Measurements from ENCODE around the gene MAGEA9.
"Not testable (repeated sequence)": the region's sequence is repeated elsewhere in the genome, so short reads cannot be mapped to it uniquely, and the experiment has no call there.

MAGEA9 gene
- 0 reads per million in 9 experiments for total RNA-seq

DNA sequence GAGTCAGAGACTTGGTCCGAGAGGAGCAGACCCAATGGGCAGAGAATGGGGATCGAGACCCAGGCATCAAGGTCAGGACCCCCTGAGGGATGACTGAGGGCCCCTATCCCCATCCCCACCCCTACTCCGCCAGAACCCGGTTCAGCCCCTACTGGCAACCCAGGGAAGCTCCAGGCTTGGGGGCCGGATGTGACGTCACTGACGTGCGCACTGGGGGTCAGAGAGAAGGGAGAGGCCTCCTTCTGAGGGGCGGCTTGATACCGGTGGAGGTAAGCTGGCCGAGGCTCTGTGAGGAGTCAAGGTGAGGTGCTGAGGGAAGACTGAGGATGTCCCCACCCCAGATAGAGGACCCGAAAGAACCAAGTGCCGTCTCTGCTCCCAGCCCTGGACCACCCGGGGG is at the start of gene MAGEA9:
Gene MAGEA9, plus strand, starts transcription at position 204 of the 400 bp plus-strand sequence. CDS start 4,281 bp downstream, outside the sequence.
- not testable (repeated sequence) for H3K4me3 Mint-ChIP-seq; H3K27me3 Mint-ChIP-seq; H3K4me1 Mint-ChIP-seq (ENCODE audit: low read depth in 2 of 2); H3K36me3 Mint-ChIP-seq (ENCODE audit: insufficient read depth); H3K27ac Mint-ChIP-seq; H3K9me3 Mint-ChIP-seq; ATAC-seq (replicated peaks); DNase-seq

- H3K4me1 Mint-ChIP-seq (ENCODE audit: low read depth in 2 of 2); H3K4me3 Mint-ChIP-seq; H3K27me3 Mint-ChIP-seq: not testable (repeated sequence)
Observed at GRCh38 chrX:149742269-149742668, 39.5 kb upstream of the MAGEA9 start.

DNA sequence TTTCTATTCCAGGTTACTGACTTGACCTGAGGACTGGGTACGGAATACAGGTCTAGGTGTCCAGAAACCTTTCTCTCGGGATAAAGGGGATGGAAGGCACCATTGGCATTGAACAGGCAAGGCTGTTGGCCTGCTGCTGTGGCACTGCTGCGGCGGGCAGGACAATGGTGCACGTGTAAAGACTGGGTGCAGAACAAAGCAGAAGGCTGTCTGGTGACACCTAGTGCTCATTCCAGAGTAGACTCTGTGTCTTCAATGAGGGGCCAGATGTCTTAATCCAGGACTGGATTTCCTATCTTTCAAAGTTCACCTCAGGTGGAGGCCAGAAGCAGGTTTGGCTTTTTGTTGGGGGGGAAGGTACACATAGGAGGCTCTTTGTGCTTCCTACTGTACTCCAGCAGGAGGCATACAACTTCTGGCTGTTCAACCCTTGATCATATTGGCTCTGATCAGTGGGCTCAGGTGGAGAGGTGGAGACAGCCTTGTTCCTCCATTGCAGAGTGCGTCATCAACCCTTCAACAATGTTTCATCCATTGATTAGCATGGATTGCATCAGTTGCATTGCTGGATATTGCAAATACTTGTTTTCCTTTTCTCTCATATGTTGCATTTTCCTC is 35.2 kb upstream of the MAGEA9 start:
- not testable (repeated sequence) for DNase-seq; H3K4me1 Mint-ChIP-seq (ENCODE audit: low read depth in 2 of 2); H3K4me3 Mint-ChIP-seq; H3K9me3 Mint-ChIP-seq; H3K27me3 Mint-ChIP-seq; ATAC-seq (replicated peaks); H3K27ac Mint-ChIP-seq; H3K36me3 Mint-ChIP-seq (ENCODE audit: insufficient read depth)

More at GRCh38 chrX:149742269-149742668, 39.5 kb upstream of the MAGEA9 start:
- not testable (repeated sequence) for ATAC-seq (replicated peaks); H3K27ac Mint-ChIP-seq; H3K36me3 Mint-ChIP-seq (ENCODE audit: insufficient read depth); DNase-seq; H3K9me3 Mint-ChIP-seq

DNA sequence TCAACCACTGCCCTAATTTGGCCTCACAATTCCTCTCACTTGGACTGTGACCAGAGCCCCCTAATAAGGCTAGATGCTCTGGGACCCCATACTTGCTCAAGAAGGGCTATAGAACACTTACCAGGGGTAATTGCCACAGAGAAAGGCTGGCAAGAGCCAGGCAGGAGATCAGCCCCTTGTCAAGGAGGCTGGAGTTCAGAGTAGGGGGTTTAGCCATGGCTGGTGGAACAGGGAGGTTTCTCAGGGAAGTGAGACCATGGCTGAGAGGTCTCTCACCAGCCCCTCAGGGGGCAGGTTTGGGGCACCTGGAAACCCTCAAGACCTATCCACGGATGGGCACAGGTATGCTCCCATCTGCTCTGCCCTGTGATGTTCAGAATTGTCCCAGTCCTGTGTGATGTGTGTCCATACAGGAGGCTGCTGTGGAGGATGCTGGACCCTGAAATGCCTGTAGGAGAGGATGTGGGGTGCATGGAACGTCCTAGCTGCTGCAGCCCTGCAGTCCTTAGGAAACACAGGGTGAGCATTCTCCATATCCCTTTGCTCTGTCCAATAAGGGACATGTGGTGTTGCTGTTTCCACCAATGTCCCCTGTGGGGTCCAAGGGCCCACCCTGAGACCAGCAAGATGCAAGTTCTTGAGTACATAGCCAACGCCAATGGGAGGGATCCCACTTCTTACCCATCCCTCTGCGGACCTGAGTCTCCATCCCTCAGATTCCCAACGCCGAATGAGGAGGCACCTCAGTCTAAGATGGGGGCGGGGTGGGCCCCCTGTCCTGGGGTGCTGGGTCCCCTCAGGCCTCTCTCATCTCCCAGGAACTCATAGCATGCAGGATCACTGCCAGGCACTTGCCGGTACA is 24.3 kb upstream of the MAGEA9 start:
- no peak overlapping the region for H3K4me3 Mint-ChIP-seq
- no peak overlapping the region for H3K27ac Mint-ChIP-seq
- no peaks in the 10 kb centered on the region for H3K9me3 Mint-ChIP-seq
- DNase-seq (no peak), ATAC-seq (replicated peaks) (no peak)
- no peaks in the 10 kb centered on the region for H3K4me1 Mint-ChIP-seq (ENCODE audit: low read depth in 2 of 2)
- peaks cover 3% of the 10 kb centered on the region for H3K36me3 Mint-ChIP-seq (ENCODE audit: insufficient read depth)
- peaks cover 0 to 9% of the 10 kb centered on the region in 2 donors for H3K27me3 Mint-ChIP-seq

GRCh38 chrX:149758068-149758714 is 23.5 kb upstream of the MAGEA9 start:
- Mint-ChIP-seq H3K4me1 (ENCODE audit: low read depth in 2 of 2) (no peaks in the 10 kb centered on the region), H3K36me3 (ENCODE audit: insufficient read depth) (peaks cover 3% of the 10 kb centered on the region), H3K9me3 (no peaks in the 10 kb centered on the region), H3K4me3 (no peak overlapping the region), H3K27ac (no peak overlapping the region), H3K27me3 (peaks cover 0 to 9% of the 10 kb centered on the region in 2 donors)
- no peak for DNase-seq
- no peak for ATAC-seq (replicated peaks)

GRCh38 chrX:149758715-149759078 is 23.0 kb upstream of the MAGEA9 start:
- not testable (repeated sequence) for DNase-seq; H3K27ac Mint-ChIP-seq; H3K4me3 Mint-ChIP-seq; ATAC-seq (replicated peaks); H3K36me3 Mint-ChIP-seq (ENCODE audit: insufficient read depth); H3K4me1 Mint-ChIP-seq (ENCODE audit: low read depth in 2 of 2); H3K27me3 Mint-ChIP-seq; H3K9me3 Mint-ChIP-seq

DNA sequence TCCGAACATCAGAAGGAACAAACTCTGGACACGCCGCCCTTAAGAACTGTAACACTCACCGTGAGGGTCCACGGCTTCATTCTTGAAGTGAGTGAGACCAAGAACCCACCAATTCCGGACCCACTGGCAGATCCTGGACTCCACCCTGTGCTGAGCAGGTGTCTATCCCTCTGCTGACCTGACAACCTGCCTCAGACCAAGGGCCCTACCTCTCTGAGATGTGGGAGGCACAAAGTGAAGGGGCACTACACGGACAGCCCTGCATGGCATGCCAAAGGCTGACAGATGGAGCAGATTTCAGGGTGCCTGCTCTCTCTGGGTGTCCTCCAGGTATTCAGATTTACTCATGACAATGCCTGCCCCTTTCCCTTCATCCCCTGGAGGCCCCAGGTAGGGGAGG is 21.9 kb upstream of the MAGEA9 start:
- peaks cover 3% of the 10 kb centered on the region for H3K36me3 Mint-ChIP-seq (ENCODE audit: insufficient read depth)
- no peak overlapping the region for H3K4me3 Mint-ChIP-seq
- no peak for DNase-seq
- no peak for ATAC-seq (replicated peaks)
- H3K27me3 Mint-ChIP-seq, result peaks cover 0 to 9% of the 10 kb centered on the region in 2 donors
- no peaks in the 10 kb centered on the region for H3K9me3 Mint-ChIP-seq
- H3K27ac Mint-ChIP-seq, result no peak overlapping the region
- H3K4me1 Mint-ChIP-seq (ENCODE audit: low read depth in 2 of 2), result no peaks in the 10 kb centered on the region

- Mint-ChIP-seq H3K9me3 (no peaks in the 10 kb centered on the region), H3K4me3 (no peak overlapping the region), H3K27ac (no peak overlapping the region), H3K36me3 (ENCODE audit: insufficient read depth) (peaks cover 3% of the 10 kb centered on the region), H3K27me3 (peaks cover 0 to 9% of the 10 kb centered on the region in 2 donors), H3K4me1 (ENCODE audit: low read depth in 2 of 2) (no peaks in the 10 kb centered on the region)
- ATAC-seq (replicated peaks) (no peak), DNase-seq (no peak)
Observed at GRCh38 chrX:149760965-149761364, 20.8 kb upstream of the MAGEA9 start.

DNA sequence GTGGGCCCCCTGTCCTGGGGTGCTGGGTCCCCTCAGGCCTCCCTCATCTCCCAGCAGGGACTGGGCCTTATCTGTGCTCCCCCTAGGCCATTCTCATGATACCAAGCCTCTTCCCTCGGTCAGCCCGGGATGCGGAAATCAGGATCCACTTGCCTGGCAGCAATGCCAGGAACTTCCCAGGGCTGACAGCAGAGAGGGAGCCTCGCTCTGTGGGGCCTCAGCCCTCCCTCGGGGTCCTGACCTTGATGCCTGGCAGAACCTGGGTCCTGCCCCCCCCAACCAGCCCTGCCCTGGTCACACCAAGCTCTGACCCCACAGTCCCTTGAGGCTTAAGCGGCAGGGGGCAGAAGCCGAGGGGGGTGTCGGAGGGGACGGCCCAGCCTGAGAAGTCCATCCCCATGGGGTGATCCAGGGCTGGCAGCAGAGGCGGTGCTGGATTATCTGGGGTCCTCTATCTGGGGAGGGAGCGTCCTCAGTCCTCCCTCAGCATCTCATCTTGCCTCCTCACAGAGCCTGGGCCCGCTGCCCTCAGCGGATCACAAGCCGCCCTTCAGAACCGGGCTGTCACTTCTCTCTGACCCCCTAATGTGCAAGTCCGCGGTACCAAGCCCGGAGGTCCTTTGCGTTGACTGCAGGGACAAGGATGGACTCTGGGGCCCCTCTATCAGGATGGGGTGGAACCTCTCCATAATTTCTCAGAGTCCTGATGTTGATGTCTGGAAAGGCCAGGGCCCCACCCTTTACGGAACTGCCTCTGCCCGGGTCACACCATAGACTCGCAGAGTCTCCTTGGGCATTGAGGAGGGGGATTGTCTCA is 19.7 kb upstream of the MAGEA9 start:
- H3K36me3 Mint-ChIP-seq (ENCODE audit: insufficient read depth); H3K27ac Mint-ChIP-seq; H3K9me3 Mint-ChIP-seq; ATAC-seq (replicated peaks); H3K27me3 Mint-ChIP-seq; H3K4me3 Mint-ChIP-seq; DNase-seq; H3K4me1 Mint-ChIP-seq (ENCODE audit: low read depth in 2 of 2): not testable (repeated sequence)

DNA sequence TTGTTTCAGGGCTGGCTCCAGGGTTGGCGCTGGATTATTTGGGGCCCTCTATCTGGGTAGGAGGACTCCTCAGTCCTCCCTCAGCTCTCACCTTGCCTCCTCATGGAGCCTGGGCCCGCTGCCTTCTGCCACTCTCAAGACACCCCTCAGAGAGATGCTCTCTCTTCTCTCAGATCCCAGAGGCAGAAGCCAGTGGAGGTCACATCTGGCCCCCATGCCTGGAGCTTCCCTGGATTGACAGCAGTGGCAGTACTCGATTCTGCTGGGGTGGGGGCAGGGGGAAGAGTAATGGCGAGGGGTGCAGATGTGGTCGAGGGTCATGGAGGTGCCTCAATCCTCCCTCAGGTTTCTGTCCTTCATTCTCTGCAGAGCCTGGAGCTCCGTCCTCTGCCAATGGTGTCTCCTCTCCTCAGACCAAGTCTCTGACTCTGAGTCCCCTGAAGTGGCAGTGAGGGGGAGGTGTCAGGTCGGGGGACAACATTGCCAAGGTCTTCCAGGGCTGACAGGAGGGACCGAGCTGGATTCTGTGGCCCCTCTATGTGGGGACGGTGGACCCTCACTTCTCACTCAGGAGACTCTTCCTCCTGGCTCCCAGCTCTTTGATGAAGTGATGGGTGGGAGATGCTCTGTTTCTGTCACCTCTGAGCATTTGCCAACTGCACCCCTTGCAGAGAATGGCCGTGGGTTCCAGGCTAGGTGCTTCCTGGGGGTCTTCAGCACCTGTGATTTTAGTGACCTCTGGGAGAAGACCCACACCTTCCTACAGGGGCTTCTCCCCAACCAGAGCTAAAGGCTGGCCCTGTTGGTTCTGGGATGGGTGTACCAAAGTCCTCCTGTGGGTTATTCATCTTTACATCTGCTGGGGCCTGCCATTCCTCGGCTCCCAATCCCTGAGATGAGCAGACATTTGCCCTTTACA is 18.8 kb upstream of the MAGEA9 start:
- DNase-seq (no peak), ATAC-seq (replicated peaks) (no peak)
- peaks cover 0 to 9% of the 10 kb centered on the region in 2 donors for H3K27me3 Mint-ChIP-seq
- H3K4me3 Mint-ChIP-seq, result no peak overlapping the region
- H3K27ac Mint-ChIP-seq, result no peak overlapping the region
- H3K36me3 Mint-ChIP-seq (ENCODE audit: insufficient read depth), result peaks cover 3% of the 10 kb centered on the region
- no peaks in the 10 kb centered on the region for H3K4me1 Mint-ChIP-seq (ENCODE audit: low read depth in 2 of 2)
- no peaks in the 10 kb centered on the region for H3K9me3 Mint-ChIP-seq

- H3K27me3 Mint-ChIP-seq; H3K9me3 Mint-ChIP-seq; H3K27ac Mint-ChIP-seq; H3K36me3 Mint-ChIP-seq (ENCODE audit: insufficient read depth); ATAC-seq (replicated peaks); H3K4me3 Mint-ChIP-seq; H3K4me1 Mint-ChIP-seq (ENCODE audit: low read depth in 2 of 2); DNase-seq: not testable (repeated sequence)
Observed at GRCh38 chrX:149770344-149770743, 11.4 kb upstream of the MAGEA9 start.

GRCh38 chrX:149773026-149773425 is 8.7 kb upstream of the MAGEA9 start:
- H3K27me3 Mint-ChIP-seq; H3K27ac Mint-ChIP-seq; ATAC-seq (replicated peaks); H3K9me3 Mint-ChIP-seq; H3K4me3 Mint-ChIP-seq; H3K4me1 Mint-ChIP-seq (ENCODE audit: low read depth in 2 of 2); H3K36me3 Mint-ChIP-seq (ENCODE audit: insufficient read depth); DNase-seq: not testable (repeated sequence)

All from effector memory CD8-positive, alpha-beta T cell (primary cell).